GM23248 (cell line): ENCODE measurements around the gene TRO.

ENCODE experiments used
- EZH2 ChIP-seq: fragments of 200-600 bp; sonication (generic); IDR thresholded peaks from 2 replicates; pipeline ENCODE4 v1.6.1; 2018; ENCODE audit warnings: antibody characterized with exemption, mild to moderate bottlenecking; ENCODE audit not compliant: insufficient read depth, poor library complexity, severe bottlenecking
- EZH2phosphoT487 ChIP-seq: fragments of 200-600 bp; sonication (generic); IDR thresholded peaks from 2 replicates; pipeline ENCODE4 v1.6.1; 2018; ENCODE audit warnings: antibody characterized with exemption, moderate library complexity, mild to moderate bottlenecking, low read depth; ENCODE audit not compliant: insufficient read depth

DNA sequence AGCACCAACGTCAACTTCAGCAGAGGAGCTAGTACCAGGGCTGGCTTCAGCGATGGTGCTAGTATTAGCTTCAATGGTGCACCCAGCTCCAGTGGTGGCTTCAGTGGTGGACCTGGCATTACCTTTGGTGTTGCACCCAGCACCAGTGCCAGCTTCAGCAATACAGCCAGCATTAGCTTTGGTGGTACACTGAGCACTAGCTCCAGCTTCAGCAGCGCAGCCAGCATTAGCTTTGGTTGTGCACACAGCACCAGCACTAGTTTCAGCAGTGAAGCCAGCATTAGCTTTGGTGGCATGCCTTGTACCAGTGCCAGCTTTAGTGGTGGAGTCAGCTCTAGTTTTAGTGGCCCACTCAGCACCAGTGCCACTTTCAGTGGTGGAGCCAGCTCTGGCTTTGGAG, 8.3 kb downstream of the TRO start:
- TF ChIP-seq EZH2, result no peak
- no peak for TF ChIP-seq EZH2phosphoT487
